ENCODE measurements around the gene SLC4A4. TPM values are rescaled to one million over a fixed set of nuclear protein-coding genes. Genes with fewer than 3 reads are reported as not detected.

The SLC4A4 gene
- polyA plus RNA-seq, 12 donors = 7.3 to 17.4 (median 12.4) TPM; not detected in 1

DNA sequence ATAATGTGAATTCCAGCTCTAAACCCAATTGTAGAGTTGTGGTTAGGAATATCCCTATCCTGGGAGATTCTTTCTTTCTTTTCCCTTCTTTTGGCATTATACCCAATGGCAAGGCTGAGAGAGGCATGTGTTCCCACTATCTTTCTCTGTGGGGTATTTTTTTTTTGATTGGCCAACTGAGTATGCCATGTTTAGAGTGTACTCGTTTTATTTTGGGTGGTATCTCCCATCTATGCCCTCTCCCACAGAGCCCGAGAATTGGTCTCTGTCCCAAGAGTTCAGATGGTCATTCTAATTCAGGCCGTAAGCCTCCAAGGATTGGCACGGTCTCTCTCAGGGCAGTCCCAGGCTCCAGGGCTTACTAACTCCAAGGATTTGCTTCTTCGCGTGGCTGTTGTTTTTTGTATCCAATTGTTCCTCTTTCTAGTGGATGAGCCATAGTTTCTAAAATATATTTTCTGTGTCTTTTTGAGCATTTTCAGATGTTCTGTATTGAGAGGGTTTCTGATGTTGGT is 198.8 kb downstream of the SLC4A4 start:
- DNase-seq = no peak

DNA sequence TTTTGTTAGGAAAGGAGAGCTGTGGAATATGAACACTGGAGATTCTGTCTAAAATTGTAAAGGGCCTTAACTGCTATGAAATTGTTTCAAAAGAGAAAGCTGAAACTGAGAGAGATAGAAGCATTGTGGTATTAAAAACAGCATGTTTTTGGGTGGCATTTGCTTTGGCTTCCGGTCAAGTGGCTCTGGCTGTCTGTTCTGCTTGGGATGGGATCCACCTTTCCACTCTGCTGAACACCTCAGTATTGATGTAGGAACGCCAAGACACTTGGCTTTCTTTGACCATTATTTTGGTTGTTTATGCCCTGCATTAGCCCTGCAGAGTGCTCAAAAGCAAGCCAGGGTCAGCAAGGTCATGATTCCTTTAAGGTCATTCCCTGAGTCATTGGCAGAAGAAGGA is 199.7 kb downstream of the SLC4A4 start:
- DNase-seq = no peak

DNA sequence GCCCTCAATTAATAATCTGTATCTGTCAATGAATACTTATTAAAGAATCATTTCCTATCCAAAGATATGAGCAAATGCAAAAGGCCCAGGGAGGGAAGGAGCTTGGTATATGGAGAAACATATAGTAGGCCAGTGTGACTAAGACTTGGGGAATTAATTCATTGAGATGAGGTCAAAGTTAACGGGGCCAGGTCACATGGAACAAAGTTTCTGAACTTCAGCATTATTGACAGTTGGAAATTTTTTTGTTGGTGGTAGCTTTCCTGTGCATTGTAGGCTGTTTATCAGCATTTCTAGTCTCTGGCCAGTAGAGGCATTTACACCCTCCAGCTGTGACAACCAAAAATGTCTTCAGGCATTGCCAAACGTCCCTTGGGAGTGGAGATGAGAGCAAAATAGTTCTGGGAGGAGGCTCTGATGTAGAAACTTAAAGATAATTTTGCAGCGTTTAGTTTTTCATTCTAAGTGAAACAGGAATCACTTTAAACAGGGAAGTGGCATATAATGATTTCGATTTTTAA is 202.0 kb downstream of the SLC4A4 start:
- DNase-seq = no peak

DNA sequence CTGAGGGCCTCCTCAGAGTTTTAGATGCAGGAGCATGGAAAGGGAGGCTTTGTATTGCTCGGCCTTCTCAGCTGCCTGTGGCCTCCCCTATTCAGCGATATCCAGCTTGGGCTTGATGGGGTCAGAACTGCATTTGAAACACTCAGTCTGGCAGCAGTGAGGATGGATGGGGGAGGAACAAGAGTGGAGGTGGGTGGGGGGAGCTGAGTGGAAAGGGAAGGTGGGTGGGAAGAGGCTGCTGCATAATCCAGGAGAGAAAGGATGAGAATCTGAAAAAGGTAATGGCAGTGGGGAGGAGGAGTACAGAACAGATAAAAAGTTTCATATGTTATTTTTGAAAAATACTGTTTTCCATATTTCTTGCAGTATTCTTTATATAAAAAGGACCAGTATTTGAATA is 202.7 kb downstream of the SLC4A4 start:
- no peak for DNase-seq

DNA sequence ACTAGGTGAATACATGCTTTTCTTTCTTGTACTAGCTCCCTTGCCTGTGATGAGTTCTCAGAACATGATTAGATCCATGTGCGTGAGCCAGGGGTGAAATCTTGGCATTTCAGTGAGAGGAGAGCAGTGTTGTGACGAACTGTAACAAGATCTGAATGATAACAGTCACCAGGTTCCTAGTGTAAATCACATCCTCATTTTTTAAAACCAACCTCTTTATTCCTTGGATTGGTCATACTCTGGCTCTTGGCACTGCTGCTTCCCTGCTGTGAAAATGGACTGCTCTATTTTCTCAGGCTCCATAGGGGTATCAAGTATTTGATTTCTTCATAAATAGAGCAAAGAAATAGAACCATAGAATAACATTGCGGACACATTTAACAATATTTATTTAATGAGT is 206.3 kb downstream of the SLC4A4 start:
- no peak for DNase-seq

DNA sequence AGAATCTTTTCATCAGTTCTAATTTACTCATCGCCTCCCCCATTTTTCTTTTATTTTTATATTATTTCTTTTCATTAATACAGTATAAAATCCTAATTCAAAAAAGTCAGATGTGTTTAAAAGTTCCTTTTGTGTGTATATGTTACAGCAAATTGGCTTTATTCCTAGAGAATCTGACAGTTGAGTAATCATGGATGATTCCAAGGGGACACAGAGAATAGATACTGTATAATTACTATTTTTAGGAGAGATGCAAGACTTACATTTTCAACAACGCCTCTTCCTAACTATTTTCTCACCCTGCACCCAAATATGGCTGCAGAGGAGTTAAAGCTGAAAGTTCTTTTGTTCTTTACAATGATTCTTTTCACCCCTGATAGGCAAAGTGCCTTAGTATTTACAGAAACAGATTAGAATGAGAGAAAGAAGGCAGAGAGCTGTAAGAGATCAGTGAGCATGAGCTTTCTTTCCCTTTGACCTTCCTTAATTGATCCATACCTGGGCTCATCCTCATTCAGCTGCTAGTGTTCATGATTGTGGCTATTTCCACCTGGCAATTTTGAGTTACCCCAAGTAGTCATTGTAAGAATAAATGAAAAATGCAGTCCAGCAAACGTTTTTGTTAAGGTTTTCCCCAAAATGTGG is 210.8 kb downstream of the SLC4A4 start:
- DNase-seq = no peak

DNA sequence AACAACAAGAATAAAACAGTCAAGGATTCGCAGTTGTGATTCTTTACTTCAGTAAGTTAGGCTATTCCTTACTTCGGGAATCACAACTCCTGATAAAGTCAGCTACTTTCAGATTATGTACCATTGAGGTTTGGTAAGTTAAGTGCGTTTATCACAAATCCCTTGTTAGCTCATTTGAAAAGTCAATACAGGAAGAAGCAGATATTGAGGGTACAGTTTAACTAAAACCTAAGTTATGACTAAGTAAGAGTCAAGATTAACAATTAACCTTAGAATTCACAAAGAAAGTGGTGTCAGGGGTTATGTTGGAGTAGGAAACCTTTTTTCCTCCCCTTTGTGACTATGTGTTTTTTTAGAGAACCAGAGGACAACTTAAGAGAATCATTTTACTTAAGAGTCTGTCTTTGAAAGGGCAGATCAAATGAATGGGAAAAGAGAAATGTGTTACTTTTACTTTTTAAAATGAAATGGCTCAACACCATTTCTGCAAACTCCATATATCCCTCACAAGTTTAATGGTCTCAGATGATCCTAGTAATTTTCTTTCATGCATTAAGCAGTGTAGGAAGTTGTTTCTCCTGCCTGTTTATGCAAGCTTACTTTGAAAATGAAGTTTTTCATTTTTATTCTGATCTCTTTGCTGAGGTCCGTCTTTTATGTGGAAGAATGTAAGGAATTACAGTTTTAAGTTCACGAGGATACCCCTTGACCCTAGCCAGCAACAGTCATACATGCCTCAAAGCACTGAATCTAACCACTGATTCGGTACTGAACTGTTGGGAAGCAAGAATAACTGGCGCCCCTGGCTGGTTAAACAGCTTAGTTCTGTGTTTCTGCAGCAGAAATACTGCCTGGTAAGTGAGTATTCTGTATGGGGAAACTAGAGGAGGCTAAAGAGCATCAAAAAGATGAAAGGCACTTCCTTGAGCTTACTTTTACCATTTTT is 211.7 kb downstream of the SLC4A4 start:
- DNase-seq = no peak

DNA sequence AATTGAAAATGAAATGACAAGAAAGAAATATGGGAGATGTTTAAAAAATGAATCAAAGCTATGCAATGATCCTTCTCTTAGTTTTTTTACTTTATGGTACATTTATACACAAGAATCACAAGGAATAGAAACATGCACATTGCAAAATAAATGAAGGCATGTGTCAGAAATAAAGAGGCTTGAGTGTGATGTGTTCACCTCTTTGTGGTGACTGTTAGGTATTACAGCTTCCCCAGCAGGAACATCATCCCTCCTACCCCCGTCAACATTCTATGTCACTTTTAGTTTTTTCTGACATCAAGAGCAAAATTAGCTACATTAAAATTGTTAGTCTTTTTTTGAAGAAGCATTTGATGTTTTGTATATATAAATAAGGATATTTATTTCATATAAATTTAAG is 214.8 kb downstream of the SLC4A4 start:
- DNase-seq = peak; percentile 0

DNA sequence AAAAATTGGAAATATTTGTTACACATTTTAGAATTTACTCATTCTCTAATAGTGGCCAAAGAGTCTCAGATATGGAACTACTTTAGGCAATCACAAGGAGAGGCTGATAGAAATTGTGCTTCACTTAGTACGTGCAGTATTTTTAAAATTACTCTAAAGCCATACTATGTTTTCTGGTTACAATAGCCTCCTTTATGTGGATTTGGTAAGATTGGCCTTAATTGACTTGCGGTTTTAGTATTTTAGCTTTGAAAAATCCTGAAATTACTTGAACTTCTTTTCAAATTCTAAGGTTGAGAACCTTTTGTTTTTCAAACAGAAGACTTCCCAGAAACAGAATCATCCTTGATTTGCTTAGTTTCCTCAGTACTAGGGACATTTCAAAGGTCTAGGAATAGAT is 215.2 kb downstream of the SLC4A4 start:
- no peak for DNase-seq

DNA sequence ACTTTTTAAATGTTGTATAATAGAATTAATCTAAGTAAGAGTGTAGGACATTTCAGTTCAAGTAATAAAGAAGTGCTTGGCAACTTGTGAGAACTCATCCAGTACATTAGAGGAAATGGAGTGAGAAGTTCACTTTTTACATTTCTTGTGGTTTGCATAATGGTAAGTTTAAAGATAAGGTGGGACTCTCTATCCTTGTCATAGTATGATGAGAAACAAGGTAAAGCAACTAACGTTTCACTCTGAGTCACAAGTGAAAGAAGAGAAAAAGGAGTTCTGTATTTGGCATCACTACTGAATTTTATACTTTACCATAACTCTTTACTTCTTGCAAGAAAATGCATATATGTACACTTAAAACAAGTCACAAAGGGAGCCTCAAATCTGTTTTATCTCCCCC is 219.4 kb downstream of the SLC4A4 start:
- no peak for DNase-seq

DNA sequence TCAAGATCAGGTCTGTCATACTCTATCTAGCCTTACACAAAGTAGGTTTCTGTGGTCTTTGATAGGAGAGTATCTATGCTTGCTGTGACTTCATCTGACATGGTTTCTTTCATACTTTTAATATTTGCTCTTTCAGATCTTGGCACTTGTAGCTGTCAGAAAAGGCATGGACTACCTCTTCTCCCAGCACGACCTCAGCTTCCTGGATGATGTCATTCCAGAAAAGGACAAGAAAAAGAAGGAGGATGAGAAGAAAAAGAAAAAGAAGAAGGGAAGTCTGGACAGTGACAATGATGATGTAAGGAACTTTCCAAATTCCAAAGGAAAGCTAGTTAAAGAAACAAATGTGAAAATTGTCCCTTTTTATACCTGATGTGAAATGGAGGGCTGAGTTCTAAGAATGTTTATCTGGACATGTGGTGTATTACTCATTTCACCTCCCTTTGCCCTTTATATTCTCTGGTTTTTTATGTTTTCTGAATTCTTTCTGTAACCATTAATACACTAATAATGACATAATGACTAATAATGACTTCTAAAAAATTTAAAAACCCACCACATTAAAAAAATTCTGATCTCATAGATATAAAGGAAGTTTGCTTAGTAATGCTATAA is 221.2 kb downstream of the SLC4A4 start:
- no peak for DNase-seq

DNA sequence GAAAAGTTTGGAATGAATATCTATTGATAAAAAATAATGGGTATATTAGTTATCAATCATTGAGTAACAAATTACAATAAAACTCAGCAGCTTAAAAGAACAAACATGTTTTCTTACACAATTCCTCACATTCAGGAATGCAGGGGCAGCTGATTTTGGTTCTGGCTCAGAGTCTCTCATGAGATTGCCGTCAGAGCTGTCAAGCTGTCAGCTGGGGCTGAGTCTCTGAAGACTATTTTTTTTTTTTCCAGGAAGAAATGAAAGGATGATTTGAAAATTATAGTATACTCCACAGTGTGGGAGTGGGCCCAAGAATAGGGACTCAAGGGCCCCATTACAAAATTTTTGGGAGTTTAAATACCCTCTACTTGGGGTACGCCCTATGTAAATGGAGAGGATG is 226.0 kb downstream of the SLC4A4 start:
- DNase-seq = no peak

DNA sequence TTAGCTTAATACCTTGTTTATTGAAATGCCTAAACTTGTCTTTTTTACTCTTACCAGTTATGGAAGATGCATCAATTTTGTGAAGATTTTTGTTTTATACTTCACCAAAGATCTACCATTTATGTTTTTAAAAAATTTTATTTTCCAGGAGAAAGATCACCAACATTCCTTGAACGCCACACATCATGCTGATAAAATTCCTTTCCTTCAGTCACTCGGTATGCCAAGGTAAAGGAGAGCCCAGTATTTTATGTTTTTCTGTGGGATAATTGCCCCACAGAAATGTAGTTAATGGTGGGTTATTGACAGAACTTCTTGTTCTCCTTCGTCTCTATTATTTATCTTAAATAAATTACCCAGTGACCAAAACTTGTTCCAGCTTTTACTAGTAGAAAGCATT is 228.0 kb downstream of the SLC4A4 start:
- no peak for DNase-seq

DNA sequence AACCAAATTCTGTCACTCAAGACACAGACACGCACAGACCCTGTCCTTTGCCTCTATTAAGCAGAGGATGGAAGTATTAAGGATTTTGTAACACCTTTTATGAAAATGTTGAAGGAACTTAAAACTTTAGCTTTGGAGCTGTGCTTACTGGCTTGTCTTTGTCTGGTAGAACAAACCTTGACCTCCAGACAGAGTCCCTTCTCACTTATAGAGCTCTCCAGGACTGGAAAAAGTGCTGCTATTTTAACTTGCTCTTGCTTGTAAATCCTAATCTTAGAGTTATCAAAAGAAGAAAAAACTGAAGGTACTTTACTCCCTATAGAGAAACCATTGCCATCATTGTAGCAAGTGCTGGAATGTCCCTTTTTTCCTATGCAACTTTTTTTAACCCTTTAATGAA is 229.3 kb downstream of the SLC4A4 start:
- DNase-seq = no peak

DNA sequence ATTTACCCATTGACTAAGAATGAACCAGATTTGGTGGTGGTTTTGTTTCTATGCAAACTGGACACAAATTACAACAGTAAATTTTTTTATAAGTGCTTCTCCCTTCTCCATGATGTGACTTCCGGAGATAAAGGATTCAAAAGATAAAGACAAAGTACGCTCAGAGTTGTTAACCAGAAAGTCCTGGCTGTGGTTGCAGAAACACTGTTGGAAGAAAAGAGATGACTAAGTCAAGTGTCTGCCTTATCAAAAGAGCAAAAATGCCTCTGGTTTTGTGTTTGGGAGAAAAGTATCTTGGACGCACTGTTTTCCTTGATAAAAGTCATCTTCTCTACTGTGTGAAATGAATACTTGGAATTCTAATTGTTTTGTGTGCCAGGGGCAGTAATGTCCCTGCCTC is 231.7 kb downstream of the SLC4A4 start:
- DNase-seq = no peak

DNA sequence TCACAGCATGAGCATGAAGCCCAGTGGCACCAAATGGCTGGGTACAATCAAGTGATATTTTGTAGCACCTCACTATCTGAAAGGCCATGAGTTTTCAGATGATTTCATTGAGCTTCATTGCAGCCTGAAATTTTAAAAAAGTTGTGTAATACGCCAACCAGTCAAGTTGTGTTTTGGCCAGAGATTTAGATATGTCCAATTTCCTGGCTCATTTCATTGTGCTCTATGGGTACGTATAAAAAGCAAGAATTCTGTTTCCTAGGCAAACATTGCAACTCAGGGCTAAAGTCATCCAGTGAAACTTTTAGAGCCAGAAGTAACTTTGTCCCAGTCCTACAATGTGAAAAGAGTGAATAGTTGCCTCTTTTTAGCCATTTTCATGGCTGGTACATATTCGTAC is 232.5 kb downstream of the SLC4A4 start:
- DNase-seq = no peak

DNA sequence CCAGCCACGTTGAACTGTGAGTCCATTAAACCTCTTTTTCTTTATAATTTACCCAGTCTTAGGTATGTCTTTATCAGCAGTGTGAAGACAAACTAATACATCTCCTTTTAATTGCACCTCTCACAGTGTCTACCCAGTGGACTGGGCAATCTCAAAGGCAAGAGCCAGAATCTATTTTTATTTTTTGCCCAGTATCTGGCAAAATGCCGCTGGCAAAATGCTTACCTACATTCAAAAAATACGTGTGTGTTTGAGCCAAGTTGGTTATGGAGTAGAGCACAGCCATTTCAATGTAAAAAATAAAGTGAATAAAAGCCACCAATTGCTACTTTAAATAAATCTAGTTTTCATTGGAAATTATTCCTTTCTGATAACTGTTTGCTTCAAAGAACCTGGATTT is 245.2 kb downstream of the SLC4A4 start:
- DNase-seq = no peak

DNA sequence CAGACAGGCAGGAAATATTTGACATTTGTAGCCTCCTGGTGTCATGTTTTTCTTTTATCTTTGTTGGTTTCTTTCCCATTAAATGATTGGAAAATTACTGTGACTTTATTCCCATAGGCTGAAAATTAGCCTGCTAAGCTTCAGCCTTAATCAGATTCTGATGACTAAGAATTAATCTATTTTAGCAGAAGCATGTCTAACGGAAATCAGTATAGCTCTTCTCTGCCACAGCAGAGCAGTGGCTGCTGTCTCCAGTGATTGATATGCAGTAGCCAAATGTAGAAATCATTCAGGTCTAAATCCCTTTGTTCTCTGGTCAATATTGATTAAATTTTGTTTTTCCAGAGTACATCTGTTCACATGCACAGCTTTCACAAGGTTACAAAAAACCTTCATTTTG is 245.8 kb downstream of the SLC4A4 start:
- DNase-seq = no peak

DNA sequence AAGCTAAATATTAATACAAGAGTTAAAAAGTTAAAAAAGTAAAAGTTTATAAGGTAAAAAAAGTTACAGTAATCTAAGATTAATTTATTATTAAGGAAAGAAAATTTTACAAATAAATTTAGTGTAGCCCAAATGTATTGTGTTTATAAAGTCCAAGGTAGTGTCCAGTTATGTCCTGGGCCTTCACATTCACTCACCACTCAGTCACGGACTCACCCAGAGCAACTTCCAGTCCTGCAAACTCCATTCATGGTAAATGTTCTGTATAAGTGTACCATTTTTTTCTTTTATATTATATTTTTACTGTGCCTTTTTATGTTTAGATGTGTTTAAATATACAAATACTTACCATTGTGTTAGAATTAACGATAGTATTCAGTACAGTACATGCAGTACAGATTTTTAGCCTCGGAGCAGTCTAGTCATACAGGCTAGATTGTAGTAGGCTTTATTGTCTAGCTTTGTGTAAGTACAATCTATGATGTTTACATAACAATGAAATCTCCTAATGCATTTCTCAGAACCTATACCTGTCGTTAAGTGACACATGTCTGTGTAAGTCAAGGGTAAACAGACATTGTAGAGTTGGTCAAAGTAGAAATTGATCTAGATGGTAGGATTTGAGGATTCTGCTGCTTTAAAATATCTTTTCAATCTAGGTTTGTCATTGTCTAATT is 247.4 kb downstream of the SLC4A4 start:
- no peak for DNase-seq

DNA sequence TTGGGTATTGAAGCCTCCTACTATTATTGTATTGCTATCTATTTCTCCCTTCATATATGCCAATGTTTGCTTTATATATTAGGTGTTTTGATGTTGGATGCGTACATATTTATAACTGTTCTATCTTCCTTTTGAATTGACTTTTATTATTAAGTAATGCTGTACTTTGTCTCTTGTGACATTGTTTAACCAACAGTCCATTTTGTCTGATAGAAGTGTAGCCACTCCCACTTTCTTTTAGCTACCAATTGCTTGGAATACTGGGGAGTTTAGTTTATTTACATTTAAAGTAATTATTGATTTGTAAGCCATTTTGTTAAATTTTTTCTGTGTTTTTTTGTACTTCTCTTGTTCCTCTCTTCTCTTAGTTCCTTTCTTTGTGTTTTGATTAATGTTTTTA is 249.2 kb downstream of the SLC4A4 start:
- DNase-seq = no peak

DNA sequence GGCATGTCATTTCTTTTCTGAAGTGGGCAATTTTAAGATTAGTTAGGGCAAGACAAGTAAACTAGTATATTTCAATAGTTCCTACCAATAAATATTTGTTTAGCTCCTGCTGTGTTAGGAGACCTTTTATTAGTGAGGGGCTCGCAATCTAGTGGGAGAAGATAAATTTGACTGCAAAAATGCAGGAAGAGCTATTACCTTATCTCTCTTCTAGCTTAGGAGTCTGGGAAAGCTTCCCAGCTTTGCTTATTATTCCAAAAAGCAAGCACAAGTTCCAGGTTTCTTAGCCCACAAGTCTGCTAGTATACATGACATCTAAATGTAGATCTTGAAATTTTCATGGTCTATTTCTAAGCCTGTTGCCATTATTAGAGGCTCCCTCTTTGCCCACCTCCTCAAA is 254.0 kb downstream of the SLC4A4 start:
- no peak for DNase-seq

DNA sequence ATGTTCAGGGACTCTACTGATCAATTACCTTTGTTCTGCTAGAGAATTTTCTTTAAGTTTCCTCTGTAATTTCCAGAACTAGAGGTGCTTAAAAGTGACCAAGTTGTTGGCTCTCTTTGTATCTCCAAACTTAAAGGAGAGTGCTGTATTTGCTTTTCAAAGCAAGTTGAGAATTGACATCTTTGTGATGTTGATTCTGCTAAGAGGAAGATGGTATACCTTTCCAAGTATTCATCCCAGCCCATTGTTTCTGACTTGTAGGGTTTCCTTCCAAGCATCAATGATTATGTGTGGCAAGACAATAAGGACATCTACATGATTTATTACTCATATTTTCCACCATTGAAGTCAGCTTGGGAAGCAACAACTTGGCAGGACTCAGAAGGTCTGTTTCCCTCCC is 254.5 kb downstream of the SLC4A4 start:
- DNase-seq = no peak

Measured in muscle of arm (tissue), 12 donors.